AG09319 (cell line): Measurements from ENCODE around the gene CFDP1.

Source experiments
- DNase-seq: peaks from one replicate; pipeline ENCODE4 v3.0.0-alpha.2; 2010; ENCODE audit warnings: low read depth; ENCODE audit errors: extremely low read depth
- TF ChIP-seq, protein P1 (sequence below): IDR thresholded peaks from 2 replicates; pipeline ENCODE4 v1.5.1; 2011; ENCODE audit warnings: low read depth, mild to moderate bottlenecking, inconsistent platforms, low read length, moderate library complexity

Gene CFDP1

DNA sequence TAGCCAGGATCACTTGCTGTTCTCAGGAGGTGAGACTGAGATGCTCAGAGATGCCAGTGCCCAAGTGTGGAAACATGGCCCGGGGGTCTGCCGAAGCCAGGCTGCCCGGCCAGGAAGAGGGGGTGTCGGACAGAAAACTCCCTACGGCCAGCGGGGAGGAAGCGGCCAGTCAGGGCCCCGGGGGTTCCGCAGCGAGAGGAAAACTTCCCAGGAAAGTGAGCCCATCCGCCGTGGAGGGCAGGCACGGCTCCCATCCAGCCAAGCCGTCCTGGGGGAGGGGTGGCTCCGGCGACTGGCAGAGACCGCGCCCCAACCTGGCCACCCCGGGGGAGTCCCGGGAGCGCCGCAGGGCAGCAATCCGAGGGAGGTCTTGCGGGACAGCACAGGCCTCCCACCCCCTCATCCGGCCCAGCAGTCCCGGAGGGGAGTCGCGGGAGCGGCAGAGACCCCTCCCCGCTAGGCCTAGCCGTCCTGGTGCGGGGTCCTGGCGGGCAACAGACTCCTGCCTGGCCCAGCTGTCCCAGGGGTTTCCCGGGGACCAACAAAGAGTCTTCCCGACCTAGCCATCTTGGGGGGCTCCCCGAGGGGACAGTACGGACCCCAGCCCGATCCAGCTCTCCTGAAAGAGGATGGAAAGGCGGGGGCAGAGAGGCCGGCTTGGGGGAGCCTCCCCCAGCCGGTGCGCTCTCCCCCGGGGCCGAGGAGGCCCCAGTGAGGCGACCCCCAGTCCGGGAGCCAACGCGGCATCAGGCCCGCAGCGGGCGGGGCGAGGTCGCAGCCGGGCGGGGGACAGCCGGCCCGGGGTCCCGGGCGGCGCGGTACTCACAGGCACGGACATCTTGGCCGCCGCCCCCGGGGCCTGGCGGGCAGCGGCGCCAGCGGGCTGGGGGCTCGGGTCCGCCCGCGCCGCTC, 168.0 kb downstream of the CFDP1 start:
- TF ChIP-seq, protein P1, sequence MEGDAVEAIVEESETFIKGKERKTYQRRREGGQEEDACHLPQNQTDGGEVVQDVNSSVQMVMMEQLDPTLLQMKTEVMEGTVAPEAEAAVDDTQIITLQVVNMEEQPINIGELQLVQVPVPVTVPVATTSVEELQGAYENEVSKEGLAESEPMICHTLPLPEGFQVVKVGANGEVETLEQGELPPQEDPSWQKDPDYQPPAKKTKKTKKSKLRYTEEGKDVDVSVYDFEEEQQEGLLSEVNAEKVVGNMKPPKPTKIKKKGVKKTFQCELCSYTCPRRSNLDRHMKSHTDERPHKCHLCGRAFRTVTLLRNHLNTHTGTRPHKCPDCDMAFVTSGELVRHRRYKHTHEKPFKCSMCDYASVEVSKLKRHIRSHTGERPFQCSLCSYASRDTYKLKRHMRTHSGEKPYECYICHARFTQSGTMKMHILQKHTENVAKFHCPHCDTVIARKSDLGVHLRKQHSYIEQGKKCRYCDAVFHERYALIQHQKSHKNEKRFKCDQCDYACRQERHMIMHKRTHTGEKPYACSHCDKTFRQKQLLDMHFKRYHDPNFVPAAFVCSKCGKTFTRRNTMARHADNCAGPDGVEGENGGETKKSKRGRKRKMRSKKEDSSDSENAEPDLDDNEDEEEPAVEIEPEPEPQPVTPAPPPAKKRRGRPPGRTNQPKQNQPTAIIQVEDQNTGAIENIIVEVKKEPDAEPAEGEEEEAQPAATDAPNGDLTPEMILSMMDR, result no peak
- no peak for DNase-seq

DNA sequence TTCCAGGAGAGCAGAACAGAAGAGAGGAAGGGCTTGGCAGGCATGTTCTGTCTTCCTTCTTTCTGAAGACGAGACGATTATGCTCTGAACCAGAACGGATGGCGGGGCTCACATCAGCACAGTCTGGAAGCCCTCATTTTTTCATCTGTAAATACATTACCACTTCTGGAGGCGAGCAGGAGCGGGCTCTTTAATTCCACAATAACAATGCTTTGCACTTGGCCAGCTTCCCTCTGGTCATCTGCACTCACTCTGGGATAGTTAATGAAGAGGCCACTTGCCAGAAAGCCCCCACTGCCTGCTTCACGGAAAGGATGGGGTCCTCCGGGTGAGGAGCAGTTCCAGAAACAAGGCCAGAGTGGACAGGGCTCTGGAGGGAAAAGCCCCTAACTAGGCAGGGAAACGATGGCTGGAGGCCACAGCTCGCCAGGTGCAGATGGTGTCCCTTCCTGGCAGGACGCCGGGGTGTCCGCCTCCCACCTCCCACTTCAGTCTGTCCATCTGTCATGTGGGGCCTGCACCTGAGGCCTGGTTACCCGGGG, 168.8 kb downstream of the CFDP1 start:
- no peak for DNase-seq
- TF ChIP-seq, protein P1, result no peak

DNA sequence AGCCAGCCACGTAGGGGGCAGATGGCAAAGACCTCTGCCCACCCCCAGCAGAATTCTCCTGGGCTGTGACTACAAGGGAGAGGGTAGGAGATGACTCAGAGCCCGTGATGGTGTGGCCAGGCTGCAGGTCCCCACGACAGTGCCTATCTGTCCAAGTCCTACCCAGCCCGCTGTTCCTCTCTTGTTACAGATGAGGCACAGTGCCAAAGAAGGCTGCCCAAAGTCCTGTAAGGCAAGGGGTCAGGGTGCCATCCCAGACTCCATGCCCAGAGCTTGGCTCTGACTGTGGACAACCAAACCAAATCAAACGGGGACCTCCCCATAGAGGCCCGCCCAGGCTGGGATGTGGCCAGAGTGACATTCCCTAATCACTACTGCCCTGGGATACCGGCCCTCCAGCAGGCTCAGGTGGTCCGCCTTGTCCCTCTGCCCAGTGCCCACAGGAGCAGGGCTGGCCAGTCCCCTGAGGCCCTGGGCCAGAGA, 169.3 kb downstream of the CFDP1 start:
- DNase-seq, result no peak

DNA sequence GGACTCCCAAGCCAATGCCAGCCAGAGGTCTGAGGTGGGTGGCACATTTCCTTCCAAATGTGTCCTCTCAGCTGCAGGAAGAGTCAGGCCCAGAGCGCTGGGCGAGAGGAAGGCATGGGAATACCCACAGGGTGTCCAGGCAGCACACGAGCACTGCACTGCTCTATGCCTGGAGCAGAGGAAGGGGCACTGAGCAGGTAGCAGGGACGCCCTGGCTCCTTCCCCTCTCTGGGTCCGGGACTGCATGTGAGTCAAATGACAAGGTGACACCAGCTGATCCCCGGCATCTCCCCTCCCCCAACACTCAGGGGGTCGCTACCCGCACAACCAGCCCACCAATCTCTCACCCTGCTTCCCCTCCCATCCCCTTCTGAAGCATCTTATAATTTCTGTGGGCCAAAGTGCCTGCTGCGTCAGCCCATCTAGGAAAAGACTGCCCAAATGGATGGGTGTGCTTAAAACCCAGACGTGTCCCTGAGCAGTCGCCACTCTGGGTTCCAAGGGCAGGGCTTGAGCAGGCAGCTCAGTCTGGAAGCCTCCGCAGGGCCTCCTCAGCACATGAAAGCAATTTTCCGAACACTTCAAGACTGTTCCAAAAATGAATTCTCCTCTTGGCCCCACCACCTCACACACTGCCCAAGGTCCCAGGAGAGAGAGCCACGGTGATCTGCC, 169.9 kb downstream of the CFDP1 start:
- no peak for DNase-seq
- TF ChIP-seq, protein P1, result no peak

More for the DNA sequence above, 169.3 kb downstream of the CFDP1 start:
- TF ChIP-seq, protein P1, result no peak

DNA sequence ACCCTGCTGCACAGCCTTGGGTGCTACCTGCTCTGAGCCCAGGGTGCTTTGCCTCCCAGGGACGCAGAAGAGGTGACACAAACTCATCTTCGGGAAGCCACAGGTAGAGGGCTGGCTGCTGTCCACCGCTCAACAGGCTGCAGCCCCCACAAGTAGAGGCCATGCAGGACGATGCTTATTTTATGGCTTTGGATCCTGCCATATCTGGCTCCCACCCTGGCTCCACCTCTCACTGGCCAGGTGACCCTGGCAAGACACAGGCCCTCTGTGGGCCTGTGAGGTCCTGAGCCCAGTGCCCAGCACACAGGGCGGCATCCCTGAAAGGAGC, 170.5 kb downstream of the CFDP1 start:
- TF ChIP-seq, protein P1, result no peak
- no peak for DNase-seq

DNA sequence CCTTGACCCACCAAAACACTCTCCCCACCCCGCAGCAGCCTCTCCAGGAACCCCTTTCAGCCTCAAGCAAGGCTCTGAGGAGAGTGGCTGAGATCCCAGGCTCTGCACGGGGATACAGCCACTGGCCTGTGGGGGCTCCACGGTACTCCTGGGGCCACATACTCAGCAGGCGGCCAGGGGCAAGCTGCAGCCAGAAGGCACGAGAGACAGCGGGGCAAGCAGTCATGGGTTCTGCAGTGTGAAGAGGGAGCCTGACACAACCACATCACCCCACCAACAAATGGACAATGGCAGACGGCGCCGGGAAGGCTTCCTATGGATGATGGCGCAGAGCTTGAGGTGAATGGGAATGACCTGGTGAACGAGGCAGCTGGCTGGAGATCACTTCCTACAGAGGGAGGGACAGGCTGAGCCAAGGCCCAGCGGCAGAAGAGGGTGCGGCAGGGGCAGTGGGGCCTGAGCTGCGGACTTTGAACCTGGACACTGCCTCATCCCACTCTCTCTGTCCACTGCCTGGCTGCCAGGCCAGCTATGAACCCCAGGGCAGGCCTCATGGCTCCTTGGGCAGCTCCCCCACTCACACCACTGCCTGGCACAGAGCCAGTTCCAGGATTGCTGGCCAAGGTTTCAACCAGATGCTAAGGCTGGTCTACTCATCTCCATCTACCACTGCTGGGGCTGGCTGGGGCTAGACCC, 171.1 kb downstream of the CFDP1 start:
- TF ChIP-seq, protein P1, result no peak
- DNase-seq, result no peak
